IPS-15b (cell line): Measurements from ENCODE around the gene ITGAE.

Experiments
- H3K27me3 ChIP-seq: one replicate; pipeline ENCODE4 v1.6.1; 2013; ENCODE audit warnings: low read length; ENCODE audit not compliant: control insufficient read depth, insufficient read depth
- H3K36me3 ChIP-seq: one replicate; pipeline ENCODE4 v1.6.1; 2013; ENCODE audit warnings: low read length; ENCODE audit not compliant: control insufficient read depth, insufficient read depth
- H3K4me1 ChIP-seq: one replicate; pipeline ENCODE4 v1.6.1; 2013; ENCODE audit warnings: mild to moderate bottlenecking, low read length; ENCODE audit not compliant: control insufficient read depth, insufficient read depth
- H3K4me3 ChIP-seq: one replicate; pipeline ENCODE4 v1.5.1; 2013; ENCODE audit warnings: low read depth, low read length
- H3K9ac ChIP-seq: one replicate; pipeline ENCODE4 v1.6.1; 2013; ENCODE audit warnings: low read depth, mild to moderate bottlenecking, low read length
- H3K9me3 ChIP-seq: one replicate; pipeline ENCODE4 v1.6.1; 2013; ENCODE audit warnings: mild to moderate bottlenecking, low read length; ENCODE audit not compliant: control insufficient read depth, insufficient read depth

Gene ITGAE

DNA sequence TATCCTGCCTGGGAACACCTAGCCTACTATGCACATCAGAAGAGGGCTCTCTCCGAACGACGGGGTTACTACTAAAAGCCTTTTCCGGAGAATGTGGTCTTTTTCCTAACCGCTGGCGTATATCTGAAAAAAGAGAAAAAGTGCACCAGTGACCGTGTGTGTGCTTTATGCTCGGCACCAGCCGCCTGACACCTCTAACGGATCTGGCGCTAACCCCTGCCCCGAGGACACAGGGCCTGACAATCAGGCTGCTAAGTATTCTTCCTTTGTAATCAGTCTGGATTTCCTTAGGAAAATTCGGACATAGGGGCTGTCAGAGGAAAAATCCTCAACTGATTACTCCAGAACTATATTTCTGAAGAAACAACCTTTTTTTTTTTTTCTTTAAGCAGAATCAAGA, 13.4 kb upstream of the ITGAE start:
- Histone ChIP-seq H3K36me3 (peaks cover 47% of the 10 kb centered on the region), H3K4me1 (no peaks in the 10 kb centered on the region), H3K9ac (no peak overlapping the region), H3K27me3 (no peaks in the 10 kb centered on the region), H3K4me3 (no peak overlapping the region), H3K9me3 (no peaks in the 10 kb centered on the region)

DNA sequence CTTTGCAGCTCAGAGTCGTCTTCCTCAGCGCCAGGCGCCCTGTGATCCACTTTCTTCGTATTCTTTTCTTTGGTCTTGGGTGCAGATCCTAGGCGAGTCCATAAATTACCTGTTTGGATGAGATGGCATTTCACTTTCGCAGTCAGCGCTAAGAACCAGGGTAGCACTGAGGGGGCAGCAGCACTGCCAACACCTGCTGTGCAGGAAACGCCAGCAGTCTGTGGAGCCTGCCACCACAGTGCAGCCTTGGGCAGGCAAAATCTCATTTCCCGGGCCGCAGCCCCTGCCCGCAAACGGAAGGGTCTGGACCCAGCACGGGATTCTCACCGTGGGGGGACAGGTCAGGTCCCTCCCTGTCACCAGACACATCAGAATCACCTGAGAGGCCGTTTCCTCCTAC, 12.2 kb upstream of the ITGAE start:
- Histone ChIP-seq H3K27me3 (no peaks in the 10 kb centered on the region), H3K36me3 (peaks cover 40% of the 10 kb centered on the region), H3K4me1 (no peaks in the 10 kb centered on the region), H3K9me3 (no peaks in the 10 kb centered on the region), H3K9ac (no peak overlapping the region), H3K4me3 (no peak overlapping the region)

GRCh38 chr17:3812771-3813170, 11.8 kb upstream of the ITGAE start:
- Histone ChIP-seq H3K4me1 (no peaks in the 10 kb centered on the region), H3K9ac (no peak overlapping the region), H3K27me3 (no peaks in the 10 kb centered on the region), H3K9me3 (no peaks in the 10 kb centered on the region), H3K4me3 (no peak overlapping the region), H3K36me3 (peaks cover 40% of the 10 kb centered on the region)

DNA sequence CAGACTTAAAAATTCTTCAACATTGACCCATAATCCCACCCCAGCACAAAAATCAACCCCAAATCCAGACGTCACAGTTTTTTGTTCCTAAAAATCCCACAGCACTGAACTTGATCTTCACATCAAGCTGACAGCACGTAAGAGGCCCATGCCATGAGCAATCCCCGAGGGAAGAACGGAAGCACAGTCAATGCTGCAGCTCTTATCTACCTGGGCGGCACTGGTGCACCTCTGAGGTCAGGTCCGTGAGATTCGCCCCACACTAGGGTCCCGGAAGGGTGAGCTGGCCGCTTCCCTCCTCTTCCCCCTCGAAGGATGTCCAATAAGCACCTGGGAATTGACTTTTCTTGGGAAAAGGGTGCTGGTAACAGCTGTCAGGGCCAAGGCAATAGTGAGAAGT, 11.3 kb upstream of the ITGAE start:
- Histone ChIP-seq H3K9me3 (no peaks in the 10 kb centered on the region), H3K4me1 (no peaks in the 10 kb centered on the region), H3K27me3 (no peaks in the 10 kb centered on the region), H3K9ac (no peak overlapping the region), H3K36me3 (peaks cover 44% of the 10 kb centered on the region), H3K4me3 (no peak overlapping the region)

- H3K9me3 ChIP-seq: no peaks in the 10 kb centered on the region
- no peaks in the 10 kb centered on the region for H3K4me1 ChIP-seq
- no peak overlapping the region for H3K4me3 ChIP-seq
- H3K9ac ChIP-seq: no peak overlapping the region
- peaks cover 34% of the 10 kb centered on the region for H3K36me3 ChIP-seq
- H3K27me3 ChIP-seq: no peaks in the 10 kb centered on the region
These were observed 9.0 kb upstream of the ITGAE start for GRCh38 chr17:3810019-3810418.

GRCh38 chr17:3809135-3809534, 8.1 kb upstream of the ITGAE start:
- no peak overlapping the region for H3K4me3 ChIP-seq
- no peaks in the 10 kb centered on the region for H3K4me1 ChIP-seq
- peaks cover 31% of the 10 kb centered on the region for H3K36me3 ChIP-seq

GRCh38 chr17:3808701-3809100, 7.7 kb upstream of the ITGAE start:
- H3K4me3 ChIP-seq: no peak overlapping the region
- no peak overlapping the region for H3K9ac ChIP-seq
- H3K4me1 ChIP-seq: no peaks in the 10 kb centered on the region
- H3K9me3 ChIP-seq: no peaks in the 10 kb centered on the region
- H3K36me3 ChIP-seq: peaks cover 28% of the 10 kb centered on the region
- H3K27me3 ChIP-seq: no peaks in the 10 kb centered on the region

More at GRCh38 chr17:3809135-3809534, 8.1 kb upstream of the ITGAE start:
- Histone ChIP-seq H3K27me3 (no peaks in the 10 kb centered on the region), H3K9me3 (no peaks in the 10 kb centered on the region), H3K9ac (no peak overlapping the region)

DNA sequence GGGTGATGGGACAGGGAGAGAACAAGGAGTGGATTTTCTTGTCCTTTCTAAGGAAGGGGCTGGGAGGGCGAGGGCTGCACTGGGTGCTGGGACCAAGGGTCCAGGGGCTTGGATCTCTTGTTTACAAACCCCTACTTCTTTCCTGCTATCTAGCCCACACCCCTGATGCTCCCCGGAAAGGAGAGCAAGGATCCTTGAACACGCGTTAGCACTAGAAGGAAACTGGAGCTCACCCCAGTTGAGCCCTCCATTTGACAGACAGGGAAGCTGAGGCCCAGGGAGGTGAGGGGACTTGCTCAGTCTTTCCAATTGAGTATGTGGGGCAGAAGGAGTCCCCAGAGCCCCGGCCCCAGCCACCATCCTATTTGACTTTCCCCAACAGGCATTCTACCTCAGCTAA, 4.6 kb upstream of the ITGAE start:
- Histone ChIP-seq H3K9me3 (no peaks in the 10 kb centered on the region), H3K9ac (no peak overlapping the region), H3K27me3 (no peaks in the 10 kb centered on the region), H3K36me3 (peaks cover 17% of the 10 kb centered on the region), H3K4me3 (no peak overlapping the region), H3K4me1 (no peaks in the 10 kb centered on the region)

DNA sequence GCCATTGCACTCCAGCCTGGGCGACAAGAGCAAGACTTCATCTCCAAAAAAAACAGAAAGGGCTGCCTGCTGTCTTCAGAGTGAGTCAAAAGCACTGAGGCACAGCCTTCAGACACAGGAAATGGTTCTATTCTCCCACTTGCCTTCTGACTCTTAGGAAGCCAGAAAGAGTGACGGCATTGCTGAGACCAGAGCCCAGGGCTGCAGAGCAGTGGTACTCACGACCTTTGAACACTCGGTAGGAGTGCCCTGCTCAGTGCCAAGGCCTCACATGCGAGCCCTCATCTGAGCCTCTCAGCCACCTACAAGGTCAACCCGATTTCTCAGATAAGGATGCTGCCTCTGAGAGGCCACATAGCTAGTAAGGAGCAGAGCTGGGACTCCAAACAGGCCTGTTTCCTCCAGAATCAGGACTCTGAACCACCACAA, 3.5 kb upstream of the ITGAE start:
- H3K9ac ChIP-seq: no peak overlapping the region
- H3K4me1 ChIP-seq: no peaks in the 10 kb centered on the region
- H3K4me3 ChIP-seq: no peak overlapping the region
- H3K9me3 ChIP-seq: no peaks in the 10 kb centered on the region
- no peaks in the 10 kb centered on the region for H3K27me3 ChIP-seq
- peaks cover 10% of the 10 kb centered on the region for H3K36me3 ChIP-seq

DNA sequence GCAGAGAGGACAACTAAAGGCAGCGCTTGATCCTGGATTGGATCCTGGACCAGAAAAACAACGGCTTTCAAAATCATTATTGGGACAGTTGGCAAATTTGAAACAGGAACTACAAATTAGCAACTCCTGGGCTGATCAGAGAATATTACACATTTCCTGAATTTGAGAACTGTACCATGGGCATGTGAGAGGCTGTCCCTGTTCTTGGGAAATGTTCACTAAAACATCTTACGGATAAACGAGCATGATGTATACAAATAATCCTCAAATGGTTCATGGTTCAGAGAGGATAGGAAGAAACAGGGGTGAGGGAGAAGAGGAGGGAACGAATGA, 2.3 kb upstream of the ITGAE start:
- Histone ChIP-seq H3K4me1 (no peaks in the 10 kb centered on the region), H3K4me3 (no peak overlapping the region), H3K9ac (no peak overlapping the region), H3K9me3 (no peaks in the 10 kb centered on the region), H3K36me3 (peaks cover 10% of the 10 kb centered on the region), H3K27me3 (no peaks in the 10 kb centered on the region)

- Histone ChIP-seq H3K9me3 (no peaks in the 10 kb centered on the region), H3K27me3 (no peaks in the 10 kb centered on the region), H3K4me3 (no peak overlapping the region), H3K36me3 (peaks cover 8% of the 10 kb centered on the region), H3K4me1 (no peaks in the 10 kb centered on the region), H3K9ac (no peak overlapping the region)
These were observed 1.7 kb upstream of the ITGAE start for GRCh38 chr17:3802461-3803307.

DNA sequence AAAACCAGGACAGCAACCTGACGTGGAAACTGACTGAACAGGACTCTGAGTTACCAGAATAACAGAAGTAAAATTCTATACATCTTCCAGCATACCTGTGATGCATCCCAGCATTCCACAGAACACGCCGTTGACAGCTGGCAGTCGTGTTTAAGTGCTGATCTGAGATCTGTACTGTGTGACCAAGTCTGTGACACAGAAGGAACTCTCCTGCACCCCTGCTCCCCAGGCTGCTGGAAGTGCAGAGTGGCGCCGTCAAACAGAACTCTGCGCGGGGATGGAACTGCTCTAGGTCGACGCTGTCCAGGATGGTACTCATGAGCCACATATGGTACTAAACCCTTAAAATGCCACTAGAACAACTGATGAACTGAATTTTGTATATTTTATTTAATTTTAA, 804 bp upstream of the ITGAE start:
- Histone ChIP-seq H3K4me1 (no peaks in the 10 kb centered on the region), H3K9ac (no peak overlapping the region), H3K4me3 (no peak overlapping the region), H3K36me3 (peaks cover 5% of the 10 kb centered on the region), H3K9me3 (no peaks in the 10 kb centered on the region), H3K27me3 (no peaks in the 10 kb centered on the region)
